Dendritic cell treated with granulocyte-macrophage colony-stimulating factor and Interleukin-4, amounts not matched to agents 40 ng/mL and 50 ng/mL, for 4 days (primary cell): ENCODE results near the gene IL15RA.
"Not testable (repeated sequence)": the region's sequence is repeated elsewhere in the genome, so short reads cannot be mapped to it uniquely, and the experiment has no call there.

Source experiments
- H3K27ac Mint-ChIP-seq: one replicate; pipeline ENCODE4 v1.8.0; 2022; ENCODE audit warnings: mild to moderate bottlenecking, mixed read lengths
- H3K27me3 Mint-ChIP-seq: one replicate; pipeline ENCODE4 v1.8.0; 2022; ENCODE audit warnings: mild to moderate bottlenecking, mixed read lengths
- H3K36me3 Mint-ChIP-seq: one replicate; pipeline ENCODE4 v1.8.0; 2022; ENCODE audit warnings: low read depth, mixed read lengths
- H3K4me1 Mint-ChIP-seq: one replicate; pipeline ENCODE4 v1.8.0; 2022; ENCODE audit warnings: low read depth, mixed read lengths
- H3K4me3 Mint-ChIP-seq: one replicate; pipeline ENCODE4 v1.8.0; 2022; ENCODE audit warnings: mild to moderate bottlenecking, moderate library complexity, mixed read lengths
- H3K9me3 Mint-ChIP-seq: one replicate; pipeline ENCODE4 v1.8.0; 2022; ENCODE audit warnings: mixed read lengths
- intact Hi-C: fragments of 100-400 bp; cut with micrococcal nuclease; formaldehyde crosslinking; loops from one replicate; pipeline ENCODE4 v1.15.0; 2022

Gene IL15RA

GRCh38 chr10:6012121-6012905 lies 35.0 kb upstream of the IL15RA start:
- no peak overlapping the region for H3K27ac Mint-ChIP-seq
- no peak overlapping the region for H3K4me3 Mint-ChIP-seq
- H3K27me3 Mint-ChIP-seq: no peaks in the 10 kb centered on the region
- H3K9me3 Mint-ChIP-seq: peaks cover 6% of the 10 kb centered on the region
- H3K4me1 Mint-ChIP-seq: peaks cover 15% of the 10 kb centered on the region
- no peaks in the 10 kb centered on the region for H3K36me3 Mint-ChIP-seq
- intact Hi-C loops: loop anchor here (10.0 kb wide), 1 partner anchor 392 kb away; no protein-coding TSS in a partner anchor

GRCh38 chr10:6011558-6011957 lies 34.2 kb upstream of the IL15RA start:
- Mint-ChIP-seq H3K4me1 (peaks cover 15% of the 10 kb centered on the region), H3K27ac (no peak overlapping the region), H3K9me3 (peaks cover 9% of the 10 kb centered on the region), H3K36me3 (no peaks in the 10 kb centered on the region), H3K4me3 (no peak overlapping the region), H3K27me3 (no peaks in the 10 kb centered on the region)
- intact Hi-C loops: loop anchor here (10.0 kb wide), 1 partner anchor 393 kb away; no protein-coding TSS in a partner anchor

GRCh38 chr10:6010569-6010968 lies 33.2 kb upstream of the IL15RA start:
- peaks cover 9% of the 10 kb centered on the region for H3K9me3 Mint-ChIP-seq
- peaks cover 3% of the 10 kb centered on the region for H3K27me3 Mint-ChIP-seq
- H3K36me3 Mint-ChIP-seq: no peaks in the 10 kb centered on the region
- H3K4me1 Mint-ChIP-seq: peaks cover 15% of the 10 kb centered on the region
- intact Hi-C loops: loop anchor here (10.0 kb wide), 1 partner anchor 394 kb away; no protein-coding TSS in a partner anchor
- H3K4me3 Mint-ChIP-seq: no peak overlapping the region
- no peak overlapping the region for H3K27ac Mint-ChIP-seq

GRCh38 chr10:6009961-6010360 lies 32.6 kb upstream of the IL15RA start:
- H3K27ac Mint-ChIP-seq: no peak overlapping the region
- peaks cover 15% of the 10 kb centered on the region for H3K4me1 Mint-ChIP-seq
- no peaks in the 10 kb centered on the region for H3K36me3 Mint-ChIP-seq
- peaks cover 3% of the 10 kb centered on the region for H3K27me3 Mint-ChIP-seq
- intact Hi-C loops: loop anchor here (10.0 kb wide), 1 partner anchor 395 kb away; no protein-coding TSS in a partner anchor
- no peak overlapping the region for H3K4me3 Mint-ChIP-seq
- peaks cover 9% of the 10 kb centered on the region for H3K9me3 Mint-ChIP-seq

GRCh38 chr10:6009150-6009549 lies 31.8 kb upstream of the IL15RA start:
- Mint-ChIP-seq H3K4me1 (peaks cover 15% of the 10 kb centered on the region), H3K4me3 (no peak overlapping the region), H3K27me3 (peaks cover 7% of the 10 kb centered on the region), H3K27ac (no peak overlapping the region), H3K9me3 (peaks cover 9% of the 10 kb centered on the region), H3K36me3 (no peaks in the 10 kb centered on the region)
- intact Hi-C loops: no loop called here

- Mint-ChIP-seq H3K27me3 (peaks cover 7% of the 10 kb centered on the region), H3K27ac (no peak overlapping the region), H3K9me3 (peaks cover 9% of the 10 kb centered on the region), H3K36me3 (no peaks in the 10 kb centered on the region), H3K4me3 (no peak overlapping the region), H3K4me1 (peaks cover 15% of the 10 kb centered on the region)
- intact Hi-C loops: no loop called here
Observed at GRCh38 chr10:6008497-6009142, 31.3 kb upstream of the IL15RA start.

- H3K4me1 Mint-ChIP-seq: peaks cover 15% of the 10 kb centered on the region
Observed at GRCh38 chr10:6006991-6007390, 29.6 kb upstream of the IL15RA start.

GRCh38 chr10:6006546-6006945 lies 29.2 kb upstream of the IL15RA start:
- H3K27me3 Mint-ChIP-seq: peaks cover 7% of the 10 kb centered on the region
- no peaks in the 10 kb centered on the region for H3K36me3 Mint-ChIP-seq
- no peak overlapping the region for H3K4me3 Mint-ChIP-seq
- intact Hi-C loops: no loop called here
- H3K9me3 Mint-ChIP-seq: peaks cover 9% of the 10 kb centered on the region
- peaks cover 11% of the 10 kb centered on the region for H3K4me1 Mint-ChIP-seq
- no peak overlapping the region for H3K27ac Mint-ChIP-seq

More at GRCh38 chr10:6006991-6007390, 29.6 kb upstream of the IL15RA start:
- intact Hi-C loops: no loop called here
- Mint-ChIP-seq H3K27me3 (peaks cover 7% of the 10 kb centered on the region), H3K27ac (no peak overlapping the region), H3K9me3 (peaks cover 9% of the 10 kb centered on the region), H3K36me3 (no peaks in the 10 kb centered on the region), H3K4me3 (no peak overlapping the region)

GRCh38 chr10:6005856-6006395 lies 28.6 kb upstream of the IL15RA start:
- Mint-ChIP-seq H3K36me3 (no peaks in the 10 kb centered on the region), H3K27ac (no peak overlapping the region), H3K9me3 (peaks cover 9% of the 10 kb centered on the region), H3K4me1 (peaks cover 5% of the 10 kb centered on the region), H3K4me3 (no peak overlapping the region), H3K27me3 (peaks cover 7% of the 10 kb centered on the region)
- intact Hi-C loops: no loop called here

GRCh38 chr10:6005161-6005804 lies 27.9 kb upstream of the IL15RA start:
- H3K4me1 Mint-ChIP-seq: not testable (repeated sequence)

GRCh38 chr10:6002809-6003510 lies 25.6 kb upstream of the IL15RA start:
- Mint-ChIP-seq H3K4me3 (no peak overlapping the region), H3K36me3 (no peaks in the 10 kb centered on the region), H3K27me3 (peaks cover 7% of the 10 kb centered on the region), H3K4me1 (no peaks in the 10 kb centered on the region), H3K27ac (no peak overlapping the region), H3K9me3 (peaks cover 9% of the 10 kb centered on the region)
- intact Hi-C loops: no loop called here

More at GRCh38 chr10:6005161-6005804, 27.9 kb upstream of the IL15RA start:
- H3K27me3 Mint-ChIP-seq, H3K27ac Mint-ChIP-seq, intact Hi-C loops, H3K4me3 Mint-ChIP-seq, H3K9me3 Mint-ChIP-seq, H3K36me3 Mint-ChIP-seq: not testable (repeated sequence)

- Mint-ChIP-seq H3K27ac (no peak overlapping the region), H3K9me3 (no peaks in the 10 kb centered on the region), H3K4me1 (no peaks in the 10 kb centered on the region), H3K27me3 (peaks cover 2% of the 10 kb centered on the region), H3K36me3 (no peaks in the 10 kb centered on the region), H3K4me3 (no peak overlapping the region)
- intact Hi-C loops: no loop called here
Observed at GRCh38 chr10:5999440-6000165, 22.3 kb upstream of the IL15RA start.

GRCh38 chr10:5996696-5997095 lies 19.4 kb upstream of the IL15RA start:
- Mint-ChIP-seq H3K27me3 (peaks cover 5% of the 10 kb centered on the region), H3K36me3 (no peaks in the 10 kb centered on the region), H3K4me1 (no peaks in the 10 kb centered on the region), H3K4me3 (no peak overlapping the region), H3K9me3 (peaks cover 10% of the 10 kb centered on the region), H3K27ac (no peak overlapping the region)
- intact Hi-C loops: no loop called here
